ENCODE results near the gene KCNJ10. TPM values are rescaled to one million over a fixed set of nuclear protein-coding genes. Genes with fewer than 3 reads are reported as not detected.
"Not testable (repeated sequence)": the region's sequence is repeated elsewhere in the genome, so short reads cannot be mapped to it uniquely, and the experiment has no call there.

The KCNJ10 gene
- total RNA-seq = 0.28 TPM

DNA sequence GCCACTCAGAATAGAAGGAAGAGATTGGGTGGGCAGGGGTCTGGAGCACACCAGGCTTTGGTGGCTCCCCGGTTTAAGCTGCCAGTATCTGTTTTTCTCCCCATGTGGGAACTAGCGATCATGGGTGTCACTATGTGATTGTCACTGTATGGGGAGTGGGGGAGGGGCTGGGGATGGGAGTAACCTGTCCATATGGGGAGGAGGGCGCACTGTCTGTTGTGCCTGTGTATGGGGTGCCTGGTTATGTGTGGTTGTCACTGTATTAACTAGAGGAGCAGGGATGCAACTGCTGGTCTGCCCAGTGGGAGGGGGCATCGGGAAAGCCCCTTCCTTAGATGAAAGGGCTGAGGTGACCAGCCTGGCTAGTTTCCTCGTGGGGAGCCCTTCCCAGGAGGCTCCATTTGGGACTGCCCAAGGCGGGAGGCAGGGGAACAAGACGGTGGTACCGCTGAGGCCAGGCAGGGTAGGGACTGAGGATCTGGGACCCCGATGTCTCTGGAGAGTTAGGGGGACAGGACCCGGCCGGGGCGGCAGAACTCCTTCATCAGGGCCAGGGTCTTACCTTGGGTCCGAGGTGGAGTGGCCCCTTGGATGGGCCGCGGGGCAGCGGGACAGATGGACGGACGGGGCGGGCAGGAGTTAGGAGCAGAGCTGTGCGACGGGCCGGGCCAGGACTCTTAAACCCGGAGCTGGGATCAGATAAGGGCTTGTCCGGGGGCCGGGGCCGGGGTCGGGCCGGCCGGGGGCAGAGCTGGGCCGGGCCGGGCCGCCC is at the start of gene KCNJ10:
Gene KCNJ10, minus strand, starts transcription at position 701 of the 772 bp plus-strand sequence. CDS start 27,628 bp downstream, outside the sequence.
- ATAC-seq (no peak), DNase-seq (ENCODE audit: low spot score) (no peak)

GRCh38 chr1:160118928-160119327 is 49.0 kb upstream of the KCNJ10 start:
- no peak for ATAC-seq
- no peak for DNase-seq (ENCODE audit: low spot score)

DNA sequence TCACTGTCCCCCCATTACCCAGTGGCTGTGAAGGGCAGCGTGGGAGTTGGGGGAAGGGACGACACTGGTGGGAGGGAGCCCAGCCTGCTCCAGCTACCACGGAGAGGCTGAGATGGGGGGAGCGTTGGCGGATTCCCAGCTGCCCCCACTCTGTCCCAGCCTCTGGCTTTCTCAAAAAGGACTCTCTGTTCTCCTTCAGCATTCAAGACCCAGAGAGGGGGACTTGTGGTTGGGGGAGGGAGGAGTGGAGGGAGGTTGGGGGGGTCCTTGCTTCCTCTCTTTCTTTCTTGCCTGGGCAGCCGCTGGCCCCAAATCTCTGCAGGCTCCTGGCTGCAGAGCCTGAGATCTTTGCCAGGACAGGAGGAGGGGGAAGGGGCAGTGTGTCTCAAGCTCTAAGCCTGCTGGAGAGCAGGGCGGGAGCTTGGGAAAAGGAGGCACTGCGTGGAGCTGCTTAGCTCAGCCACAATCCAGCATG is 47.8 kb upstream of the KCNJ10 start:
- DNase-seq (ENCODE audit: low spot score) = no peak
- peak; percentile 46 for ATAC-seq

- ATAC-seq (no peak), DNase-seq (ENCODE audit: low spot score) (no peak)
These were observed 47.3 kb upstream of the KCNJ10 start for GRCh38 chr1:160117300-160117699.

GRCh38 chr1:160116283-160117147 is 46.6 kb upstream of the KCNJ10 start:
- ATAC-seq = no peak
- DNase-seq (ENCODE audit: low spot score) = no peak

- no peak for DNase-seq (ENCODE audit: low spot score)
- ATAC-seq = no peak
These were observed 45.8 kb upstream of the KCNJ10 start, which contains the start of gene ATP1A2 for GRCh38 chr1:160115545-160116282. ATP1A2 (plus strand) TSS chr1:160115759; CDS start chr1:160115862, 103 bp downstream.

- ATAC-seq = no peak
- DNase-seq (ENCODE audit: low spot score) = no peak
These were observed 44.1 kb upstream of the KCNJ10 start for GRCh38 chr1:160114085-160114484.

DNA sequence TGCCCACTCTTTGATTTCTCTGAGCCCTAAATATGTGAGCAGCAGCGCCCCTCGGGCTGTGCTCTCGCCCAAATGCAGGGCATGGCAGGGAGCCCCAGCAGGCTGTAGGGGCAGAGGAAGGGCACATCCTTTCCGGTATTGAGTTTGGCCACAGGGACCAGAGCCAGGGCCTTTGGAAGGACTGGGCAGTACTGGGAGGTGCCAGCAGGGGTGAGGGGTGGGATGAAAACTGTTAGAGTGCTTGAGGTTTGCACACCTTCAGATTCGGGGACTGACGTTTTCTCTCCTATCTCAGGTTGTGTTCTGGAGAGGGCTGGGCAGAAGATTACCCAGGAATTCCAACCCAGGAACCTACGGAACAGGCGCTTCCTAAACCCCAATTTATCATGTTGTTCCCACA is 43.4 kb upstream of the KCNJ10 start:
- DNase-seq (ENCODE audit: low spot score) = no peak
- ATAC-seq = no peak

- no peak for DNase-seq (ENCODE audit: low spot score)
- no peak for ATAC-seq
These were observed 42.4 kb upstream of the KCNJ10 start for GRCh38 chr1:160112357-160112756.

DNA sequence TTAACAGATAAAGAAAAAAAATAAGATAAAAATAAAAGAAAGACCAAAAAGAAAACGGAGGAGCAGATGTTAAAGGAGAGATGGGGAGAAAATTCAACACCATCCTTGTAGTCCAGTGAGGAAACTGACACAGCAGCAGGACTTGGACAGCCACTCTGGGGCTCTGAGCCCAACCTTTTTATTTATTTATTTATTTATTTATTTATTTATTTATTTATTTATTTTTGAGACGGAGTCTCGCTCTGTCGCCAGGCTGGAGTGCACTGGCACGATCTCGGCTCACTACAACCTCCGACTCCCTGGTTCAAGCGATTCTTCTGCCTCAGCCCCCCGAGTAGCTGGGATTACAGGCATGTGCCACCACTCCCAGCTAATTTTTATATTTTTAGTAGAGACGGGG is 41.5 kb upstream of the KCNJ10 start:
- not testable (repeated sequence) for ATAC-seq

GRCh38 chr1:160109686-160110085 is 39.7 kb upstream of the KCNJ10 start:
- ATAC-seq = no peak
- DNase-seq (ENCODE audit: low spot score) = no peak

More for the DNA sequence above, 41.5 kb upstream of the KCNJ10 start:
- not testable (repeated sequence) for DNase-seq (ENCODE audit: low spot score)

DNA sequence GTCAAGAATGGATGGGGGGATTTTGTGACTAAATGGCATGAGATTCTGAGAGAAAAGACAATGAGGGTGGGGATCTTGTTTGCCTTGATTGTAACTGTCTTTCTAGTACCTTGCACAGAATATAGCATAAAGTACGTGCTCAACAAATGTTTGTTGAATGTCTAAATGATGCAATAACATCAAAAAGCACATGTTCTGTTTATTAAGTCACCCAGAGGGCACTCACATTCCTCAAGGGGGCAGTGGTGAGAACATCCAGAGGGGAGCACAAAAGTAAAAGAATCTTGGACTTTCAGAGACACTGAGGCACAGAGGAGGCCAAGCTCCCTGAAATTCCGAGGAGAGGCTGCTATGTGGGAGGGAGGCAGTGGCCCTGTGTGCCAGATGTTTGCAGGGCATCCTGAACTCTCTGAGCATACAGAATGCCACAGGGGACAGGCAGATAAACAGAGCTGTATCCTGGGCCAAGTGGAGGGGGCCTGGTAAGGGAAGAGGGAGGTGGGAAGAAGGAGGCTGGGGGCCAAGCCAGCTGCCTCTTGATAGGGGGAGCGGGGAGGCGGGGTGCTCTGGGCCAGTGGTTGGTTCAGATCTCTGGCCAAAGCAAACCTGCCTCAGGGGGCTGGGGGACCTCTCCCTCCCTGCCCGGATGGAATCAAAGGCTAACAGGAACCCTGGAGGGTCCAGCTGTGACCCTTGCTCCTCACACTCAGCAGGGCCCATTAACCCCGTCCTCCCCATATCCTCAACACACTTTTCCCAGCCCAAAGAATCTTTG is 39.1 kb upstream of the KCNJ10 start:
- ATAC-seq = peak; percentile 62
- DNase-seq (ENCODE audit: low spot score) = no peak

GRCh38 chr1:160107512-160107911 is 37.6 kb upstream of the KCNJ10 start:
- DNase-seq (ENCODE audit: low spot score) (no peak), ATAC-seq (no peak)

DNA sequence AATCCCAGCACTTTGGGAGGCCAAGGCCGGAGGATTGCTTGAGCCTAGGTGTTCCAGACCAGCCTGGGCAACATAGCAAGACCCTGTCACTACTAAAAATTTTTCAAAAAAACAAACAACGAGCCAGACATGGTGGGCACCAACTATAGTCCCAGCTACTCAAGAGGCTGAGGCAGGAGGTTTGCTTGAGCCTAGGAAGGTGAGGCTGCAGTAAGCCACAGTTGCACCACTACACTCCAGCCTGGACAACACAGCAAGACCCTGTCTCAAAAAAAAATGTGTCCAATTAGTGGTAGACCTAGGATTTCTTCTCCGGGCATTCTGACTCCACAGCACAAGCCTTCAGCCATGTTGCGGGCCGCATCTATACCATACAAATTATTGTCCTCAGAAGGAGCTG is 35.2 kb upstream of the KCNJ10 start:
- no peak for DNase-seq (ENCODE audit: low spot score)
- ATAC-seq = no peak

GRCh38 chr1:160104486-160104885 is 34.5 kb upstream of the KCNJ10 start:
- ATAC-seq = no peak
- no peak for DNase-seq (ENCODE audit: low spot score)

GRCh38 chr1:160103658-160104408 is 33.9 kb upstream of the KCNJ10 start:
- no peak for ATAC-seq
- DNase-seq (ENCODE audit: low spot score) = no peak

DNA sequence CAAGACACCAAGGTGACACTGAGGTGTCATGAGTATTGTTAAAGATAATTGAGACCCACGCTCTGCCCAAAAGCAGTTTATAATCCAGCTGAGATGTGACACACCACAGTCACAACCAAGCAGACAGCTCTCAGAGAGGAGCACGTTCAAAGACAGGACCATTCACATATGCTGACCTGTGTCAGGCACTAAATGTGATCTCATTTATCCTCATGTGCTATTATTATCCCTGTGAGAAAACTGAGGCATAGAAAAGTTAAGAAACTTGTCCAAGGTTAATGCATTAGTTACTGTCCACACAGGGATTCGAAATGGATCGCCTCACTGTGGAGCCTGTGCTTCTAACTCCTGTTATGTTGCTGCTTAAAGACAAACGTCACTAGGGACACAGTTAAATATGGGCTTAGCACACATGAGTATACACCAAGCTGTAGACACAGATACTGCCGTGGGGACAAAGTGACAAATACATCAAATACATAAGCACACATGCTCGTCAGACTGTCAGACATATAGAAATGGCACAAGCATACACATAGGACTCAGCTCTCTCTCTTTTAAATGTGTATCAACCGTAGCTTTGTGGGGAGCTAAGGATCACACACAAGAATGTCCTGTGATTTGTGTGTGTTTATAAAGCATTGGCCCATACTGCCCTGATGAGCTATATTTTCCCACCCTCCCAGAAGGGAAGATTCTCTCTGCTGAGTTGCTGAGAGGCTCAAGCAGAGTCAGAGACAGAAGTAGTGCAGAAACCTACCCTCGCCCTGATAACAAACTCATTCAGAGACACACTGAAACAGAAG is 32.0 kb upstream of the KCNJ10 start:
- no peak for ATAC-seq

GRCh38 chr1:160101037-160101716 is 31.2 kb upstream of the KCNJ10 start:
- peak; percentile 42 for ATAC-seq
- peak; percentile 77 for DNase-seq (ENCODE audit: low spot score)

More for the DNA sequence above, 32.0 kb upstream of the KCNJ10 start:
- DNase-seq (ENCODE audit: low spot score) = no peak

All from left lobe of liver (tissue), 2 donors.